ENCODE measurements around the gene ADCY3.

Gene ADCY3

GRCh38 chr2:24920098-24920808 is at the start of gene ADCY3:
TSS of gene ADCY3 (minus strand) at chr2:24920237. CDS start at chr2:24918987, 1,250 bp downstream.
- H3K4me3 ChIP-seq (ENCODE audit: low read length), result peak within 1 kb of the TSS; percentile 55
- peak; percentile 42 for DNase-seq (ENCODE audit: low read depth)
- no peak for TF ChIP-seq CTCF (IDR thresholded peaks at IDR 0.05; ENCODE audit: insufficient read depth, low read depth, low read length, missing control alignments)

- no peak overlapping the region for H3K4me3 ChIP-seq (ENCODE audit: low read length)
- DNase-seq (ENCODE audit: low read depth), result no peak
- no peak for TF ChIP-seq CTCF (IDR thresholded peaks at IDR 0.05; ENCODE audit: insufficient read depth, low read depth, low read length, missing control alignments)
These were observed 49.7 kb upstream of the ADCY3 start for GRCh38 chr2:24969784-24970183.

- H3K4me3 ChIP-seq (ENCODE audit: low read length), result no peak overlapping the region
- no peak for TF ChIP-seq CTCF (IDR thresholded peaks at IDR 0.05; ENCODE audit: insufficient read depth, low read depth, low read length, missing control alignments)
These were observed 41.9 kb upstream of the ADCY3 start for GRCh38 chr2:24961903-24962302.

GRCh38 chr2:24959761-24960160 is 39.7 kb upstream of the ADCY3 start:
- no peak for TF ChIP-seq CTCF (IDR thresholded peaks at IDR 0.05; ENCODE audit: insufficient read depth, low read depth, low read length, missing control alignments)
- no peak overlapping the region for H3K4me3 ChIP-seq (ENCODE audit: low read length)
- DNase-seq (ENCODE audit: low read depth), result no peak

More at GRCh38 chr2:24961903-24962302, 41.9 kb upstream of the ADCY3 start:
- no peak for DNase-seq (ENCODE audit: low read depth)

DNA sequence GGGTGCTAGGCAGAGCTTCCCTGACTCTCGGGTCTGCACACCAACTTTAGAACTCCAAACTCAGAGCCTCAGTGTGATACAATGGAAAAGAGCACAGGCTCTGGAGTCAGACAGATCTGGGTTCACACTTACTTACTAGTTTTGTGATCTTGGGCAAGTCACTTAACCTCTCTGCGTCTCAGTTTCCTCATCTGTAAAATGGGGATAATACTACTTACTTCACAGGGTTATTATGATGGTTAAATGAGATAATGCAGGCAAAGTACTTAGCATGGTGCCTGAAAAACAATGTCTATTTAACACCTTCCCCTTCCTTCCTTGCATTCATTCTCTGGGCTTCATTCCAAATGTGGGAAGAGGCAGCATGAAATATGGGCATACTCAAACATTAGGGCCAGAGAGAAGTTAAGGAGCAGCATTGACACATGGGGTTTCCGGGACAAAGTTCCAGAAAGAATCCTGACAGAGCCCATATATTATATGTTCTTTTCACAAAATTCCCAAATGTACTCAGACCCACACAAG is 38.4 kb upstream of the ADCY3 start:
- no peak for TF ChIP-seq CTCF (IDR thresholded peaks at IDR 0.05; ENCODE audit: insufficient read depth, low read depth, low read length, missing control alignments)
- no peak for DNase-seq (ENCODE audit: low read depth)
- H3K4me3 ChIP-seq (ENCODE audit: low read length), result no peak overlapping the region

- TF ChIP-seq CTCF (IDR thresholded peaks at IDR 0.05; ENCODE audit: insufficient read depth, low read depth, low read length, missing control alignments), result no peak
- no peak overlapping the region for H3K4me3 ChIP-seq (ENCODE audit: low read length)
- DNase-seq (ENCODE audit: low read depth), result no peak
These were observed 37.9 kb upstream of the ADCY3 start for GRCh38 chr2:24957976-24958375.

- H3K4me3 ChIP-seq (ENCODE audit: low read length), result no peak overlapping the region
- no peak for DNase-seq (ENCODE audit: low read depth)
- TF ChIP-seq CTCF (IDR thresholded peaks at IDR 0.05; ENCODE audit: insufficient read depth, low read depth, low read length, missing control alignments), result no peak
These were observed 37.2 kb upstream of the ADCY3 start for GRCh38 chr2:24957221-24957620.

Measured in epithelial cell of esophagus (primary cell).